Testis (tissue), 3 donors: ENCODE measurements around the gene GARIN3. TPM values are rescaled to one million over a fixed set of nuclear protein-coding genes. Genes with fewer than 3 reads are reported as not detected.
"Not testable (repeated sequence)": the region's sequence is repeated elsewhere in the genome, so short reads cannot be mapped to it uniquely, and the experiment has no call there.

Source experiments
- DNase-seq: peaks from one replicate; pipeline ENCODE4 v3.0.0-alpha.2; 2019
- H3K27ac ChIP-seq, 2 donors: fragments of 200-600 bp; sonication (generic); one replicate each; pipeline ENCODE4 v1.5.1; 2019
- H3K27me3 ChIP-seq: fragments of 200-600 bp; sonication (generic); one replicate; pipeline ENCODE4 v1.5.1; 2019
- H3K36me3 ChIP-seq: fragments of 200-600 bp; sonication (generic); one replicate; pipeline ENCODE4 v1.5.1; 2017; ENCODE audit warnings: low read depth; ENCODE audit errors: missing control alignments
- H3K4me1 ChIP-seq: fragments of 200-600 bp; sonication (generic); one replicate; pipeline ENCODE4 v1.5.1; 2019
- H3K4me3 ChIP-seq, 2 donors: fragments of 200-600 bp; sonication (generic); one replicate each; pipeline ENCODE4 v1.5.1; 2017 to 2019
- H3K9me3 ChIP-seq: fragments of 200-600 bp; sonication (generic); one replicate; pipeline ENCODE4 v1.5.1; 2017
- POLR2A ChIP-seq: fragments of 450-650 bp; IDR thresholded peaks from one replicate; pipeline ENCODE4 v1.6.1; 2017; ENCODE audit warnings: antibody characterized with exemption, mild to moderate bottlenecking, moderate library complexity
- WGBS, 2 donors: methylation state at CpG; one replicate each; pipeline ENCODE4 v1.1.5; 2018; 5-methylcytosine and 5-hydroxymethylcytosine counted together
- intact Hi-C: fragments of 100-400 bp; cut with DNase I; formaldehyde crosslinking; loops from one replicate; pipeline ENCODE4 v1.15.1; 2023; ENCODE audit warnings: low total_unique reads
- polyA plus RNA-seq: library from polyadenylated mRNA; stranded (reverse); fragments of 350-450 nt; fragmentation: Illumina TruSeq; extraction: RNeasy Lipid Tissue Mini Kit (QIAGEN cat#74804); gene quantifications from one replicate; pipeline ENCODE4 v1.2.3, GENCODE V29; 2014; ENCODE audit warnings: low read depth, low replicate concordance; ENCODE audit not compliant: insufficient read depth
- total RNA-seq, 2 donors: library from RNA; depleted of rRNA; stranded (reverse); fragments of >200 nt; gene quantifications; one replicate each; pipeline ENCODE4 v1.2.3, GENCODE V29; 2016
- TF ChIP-seq, protein P1 (sequence below), 3 experiments: fragments of 450-650 bp in 2 of 3; fragments of 200-600 bp in 1 of 3; sonication (generic) in 1 of 3; IDR thresholded peaks; one replicate each; pipeline ENCODE4 v1.5.1; 2016 to 2019; ENCODE audit warnings: antibody characterized with exemption in 3 of 3, mild to moderate bottlenecking in 2 of 3, moderate library complexity in 1 of 3

GARIN3 gene
- total and polyA plus RNA-seq, 3 donors from 2014 or later: 11.5 to 45.6 (median 27.8) TPM

DNA sequence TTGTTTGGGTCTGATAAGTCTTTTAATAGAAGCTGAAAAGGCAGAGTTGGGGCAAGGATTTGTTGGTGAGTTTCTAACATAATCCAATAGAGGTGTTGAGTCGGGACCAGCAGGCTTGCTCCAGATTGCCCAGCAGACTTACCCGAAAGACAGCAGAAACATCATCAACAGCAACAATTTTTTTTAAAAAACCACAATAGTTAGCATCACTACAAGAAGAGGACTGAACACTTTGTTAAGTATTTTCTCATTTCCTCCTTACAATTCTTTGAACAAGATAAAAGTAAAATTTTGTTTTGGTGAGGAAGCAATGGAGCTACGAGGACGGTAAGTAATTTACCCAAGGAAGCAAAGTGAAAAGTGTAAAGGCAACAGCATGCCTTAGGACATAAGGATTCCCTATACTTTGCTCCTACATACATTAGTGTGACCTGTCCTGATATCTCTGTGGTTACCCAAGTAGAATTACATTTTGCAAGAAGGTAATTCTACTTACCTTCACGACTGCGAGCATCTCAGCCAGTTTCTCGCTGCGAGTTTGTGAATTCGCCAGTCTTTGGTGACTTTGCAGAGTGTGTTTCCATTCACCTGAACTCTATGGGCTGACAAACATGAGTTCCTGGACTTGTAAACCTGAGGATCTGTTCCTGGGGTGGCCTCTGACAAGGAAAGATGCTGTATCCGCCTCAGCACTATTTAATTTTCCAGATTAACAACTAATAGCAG is 27.8 kb upstream of the GARIN3 start:
- no peak for DNase-seq
- intact Hi-C loops: no loop called here
- Histone ChIP-seq H3K4me3 (no peak overlapping the region), H3K4me1 (peaks cover 4% of the 10 kb centered on the region), H3K36me3 (no peaks in the 10 kb centered on the region), H3K27ac (no peak overlapping the region), H3K9me3 (no peaks in the 10 kb centered on the region), H3K27me3 (no peaks in the 10 kb centered on the region)
- 85 to 95% methylated on average over 10 of the region's 10 CpGs for WGBS, 2 donors
- TF ChIP-seq, protein P1, sequence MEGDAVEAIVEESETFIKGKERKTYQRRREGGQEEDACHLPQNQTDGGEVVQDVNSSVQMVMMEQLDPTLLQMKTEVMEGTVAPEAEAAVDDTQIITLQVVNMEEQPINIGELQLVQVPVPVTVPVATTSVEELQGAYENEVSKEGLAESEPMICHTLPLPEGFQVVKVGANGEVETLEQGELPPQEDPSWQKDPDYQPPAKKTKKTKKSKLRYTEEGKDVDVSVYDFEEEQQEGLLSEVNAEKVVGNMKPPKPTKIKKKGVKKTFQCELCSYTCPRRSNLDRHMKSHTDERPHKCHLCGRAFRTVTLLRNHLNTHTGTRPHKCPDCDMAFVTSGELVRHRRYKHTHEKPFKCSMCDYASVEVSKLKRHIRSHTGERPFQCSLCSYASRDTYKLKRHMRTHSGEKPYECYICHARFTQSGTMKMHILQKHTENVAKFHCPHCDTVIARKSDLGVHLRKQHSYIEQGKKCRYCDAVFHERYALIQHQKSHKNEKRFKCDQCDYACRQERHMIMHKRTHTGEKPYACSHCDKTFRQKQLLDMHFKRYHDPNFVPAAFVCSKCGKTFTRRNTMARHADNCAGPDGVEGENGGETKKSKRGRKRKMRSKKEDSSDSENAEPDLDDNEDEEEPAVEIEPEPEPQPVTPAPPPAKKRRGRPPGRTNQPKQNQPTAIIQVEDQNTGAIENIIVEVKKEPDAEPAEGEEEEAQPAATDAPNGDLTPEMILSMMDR (IDR thresholded peaks at IDR 0.05): no peak
- no peak for TF ChIP-seq POLR2A

GRCh38 chr5:157189223-157189622 is 23.2 kb upstream of the GARIN3 start:
- H3K4me3 ChIP-seq: no peak overlapping the region
- H3K4me1 ChIP-seq: no peaks in the 10 kb centered on the region
- 88 to 92% methylated on average over 7 of the region's 7 CpGs for WGBS, 2 donors
- intact Hi-C loops: no loop called here
- no peaks in the 10 kb centered on the region for H3K36me3 ChIP-seq
- H3K27me3 ChIP-seq: no peaks in the 10 kb centered on the region
- H3K9me3 ChIP-seq: no peaks in the 10 kb centered on the region
- DNase-seq: no peak
- H3K27ac ChIP-seq: no peak overlapping the region
- no peak for TF ChIP-seq POLR2A
- TF ChIP-seq, protein P1 (IDR thresholded peaks at IDR 0.05): no peak

DNA sequence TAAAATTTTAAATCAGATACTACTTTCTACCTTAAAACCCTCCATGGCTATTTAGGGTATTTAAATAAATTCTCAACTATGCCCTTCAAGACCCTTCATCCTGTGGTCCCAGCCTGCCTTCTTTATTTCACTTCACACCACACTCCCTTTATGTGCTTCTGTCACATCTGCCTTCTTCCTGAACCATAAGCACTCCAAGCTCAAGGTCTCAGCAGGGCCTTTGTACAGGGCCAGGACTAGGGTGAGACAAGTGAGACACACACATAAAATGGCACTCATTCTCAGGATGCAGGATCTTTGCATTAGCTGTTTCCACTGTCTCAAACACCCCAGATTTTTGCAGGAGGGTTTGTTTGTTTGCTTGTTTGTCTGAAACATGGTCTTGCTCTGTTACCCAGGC is 22.2 kb upstream of the GARIN3 start:
- no peak overlapping the region for H3K4me3 ChIP-seq
- no peaks in the 10 kb centered on the region for H3K4me1 ChIP-seq
- intact Hi-C loops: no loop called here
- no peak for TF ChIP-seq POLR2A
- H3K27me3 ChIP-seq: no peaks in the 10 kb centered on the region
- no peaks in the 10 kb centered on the region for H3K9me3 ChIP-seq
- no peak for DNase-seq
- H3K27ac ChIP-seq: no peak overlapping the region
- H3K36me3 ChIP-seq: no peaks in the 10 kb centered on the region

GRCh38 chr5:157187046-157187754 is 21.1 kb upstream of the GARIN3 start:
- H3K4me1 ChIP-seq: no peaks in the 10 kb centered on the region
- intact Hi-C loops: no loop called here
- no peaks in the 10 kb centered on the region for H3K9me3 ChIP-seq
- DNase-seq: no peak
- no peaks in the 10 kb centered on the region for H3K27me3 ChIP-seq
- H3K36me3 ChIP-seq: no peaks in the 10 kb centered on the region
- no peak for TF ChIP-seq POLR2A
- TF ChIP-seq, protein P1 (IDR thresholded peaks at IDR 0.05): no peak
- no peak overlapping the region for H3K4me3 ChIP-seq
- WGBS, 2 donors: 75 to 76% methylated on average over 5 of the region's 5 CpGs
- H3K27ac ChIP-seq: no peak overlapping the region

- Histone ChIP-seq H3K27me3 (no peaks in the 10 kb centered on the region), H3K9me3 (no peaks in the 10 kb centered on the region), H3K27ac (no peak overlapping the region), H3K36me3 (no peaks in the 10 kb centered on the region), H3K4me1 (no peaks in the 10 kb centered on the region), H3K4me3 (no peak overlapping the region)
- WGBS, 2 donors: 77 to 87% methylated on average over 12 of the region's 12 CpGs
- TF ChIP-seq, protein P1 (IDR thresholded peaks at IDR 0.05): no peak
- TF ChIP-seq POLR2A: no peak
- intact Hi-C loops: no loop called here
- no peak for DNase-seq
Measured at GRCh38 chr5:157186309-157187045, 20.4 kb upstream of the GARIN3 start.

- H3K9me3 ChIP-seq, intact Hi-C loops, H3K27me3 ChIP-seq, H3K27ac ChIP-seq, H3K4me3 ChIP-seq, H3K36me3 ChIP-seq, DNase-seq, H3K4me1 ChIP-seq: not testable (repeated sequence)
- WGBS, 2 donors: 94 to 96% methylated on average over 6 of the region's 6 CpGs
Measured at GRCh38 chr5:157185122-157185521, 19.1 kb upstream of the GARIN3 start.
